DMS79 treated with DMSO at 0.1 percent for 48 hours (cell line): ENCODE data around the gene WDR77.

Experiments
- DNase-seq: peaks from one replicate; lab custom pipeline; 2025; lab: John Stamatoyannopoulos, UW

WDR77 gene

DNA sequence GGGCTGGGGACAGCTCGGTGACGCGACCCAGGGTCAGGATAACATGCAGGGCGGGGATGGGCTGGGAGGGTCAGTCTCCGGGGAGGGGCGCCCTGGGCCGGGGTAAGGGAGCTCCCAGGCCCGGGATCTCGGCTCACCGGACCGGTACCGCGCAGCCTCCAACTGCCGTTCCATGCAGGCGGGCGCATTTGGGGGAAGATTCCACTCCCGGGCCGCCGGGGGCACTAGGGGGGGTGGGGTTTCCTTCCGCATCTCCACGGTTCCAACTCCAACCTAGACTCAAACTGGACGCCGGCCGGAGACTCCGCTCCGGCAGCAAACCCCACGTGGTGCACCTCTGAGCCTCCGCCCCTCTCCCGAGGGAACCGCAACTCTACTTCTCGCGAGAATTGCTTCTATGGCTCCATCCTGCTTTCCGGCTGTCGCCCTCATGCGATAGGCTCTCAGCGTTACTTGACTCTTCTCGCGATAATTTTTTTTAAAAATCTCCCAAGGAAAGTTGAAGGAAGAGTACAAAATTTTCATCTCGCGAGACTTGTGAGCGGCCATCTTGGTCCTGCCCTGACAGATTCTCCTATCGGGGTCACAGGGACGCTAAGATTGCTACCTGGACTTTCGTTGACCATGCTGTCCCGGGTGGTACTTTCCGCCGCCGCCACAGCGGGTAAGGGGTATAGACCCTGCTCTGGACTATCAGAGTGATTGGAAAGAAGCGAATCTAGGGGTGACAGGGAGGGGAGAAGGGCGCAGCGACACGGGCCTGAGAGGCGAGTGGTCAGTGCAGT lies at the start of gene WDR77, which contains the start of gene ATP5PB:
TSS of gene WDR77 (minus strand) at position 339 of the 785 bp plus-strand sequence. CDS start at position 252, 87 bp downstream.
TSS of gene ATP5PB (plus strand) at position 547 of the 785 bp plus-strand sequence. CDS start at position 625, 78 bp downstream.
- DNase-seq = peak; percentile 98

DNA sequence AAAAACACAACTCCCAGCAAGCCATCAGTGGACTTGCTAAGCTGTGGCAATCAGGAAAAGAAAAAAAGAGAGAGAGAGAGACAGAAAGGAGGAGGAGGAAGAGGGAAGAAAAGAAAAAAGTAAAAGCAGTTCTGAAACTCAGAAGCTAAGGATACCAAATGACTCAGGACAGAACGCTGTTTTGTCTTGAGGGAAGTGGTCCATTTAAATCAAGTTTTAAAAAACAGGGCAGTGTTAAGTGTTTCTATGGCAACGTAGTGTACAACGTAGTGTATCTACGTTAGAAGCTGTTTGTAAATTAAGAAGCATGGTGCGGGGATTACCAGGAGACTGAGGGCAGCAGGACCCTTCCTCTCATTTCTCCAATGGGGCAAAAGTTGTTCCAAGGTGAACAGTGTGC lies 48.5 kb upstream of the WDR77 start:
- DNase-seq = no peak

DNA sequence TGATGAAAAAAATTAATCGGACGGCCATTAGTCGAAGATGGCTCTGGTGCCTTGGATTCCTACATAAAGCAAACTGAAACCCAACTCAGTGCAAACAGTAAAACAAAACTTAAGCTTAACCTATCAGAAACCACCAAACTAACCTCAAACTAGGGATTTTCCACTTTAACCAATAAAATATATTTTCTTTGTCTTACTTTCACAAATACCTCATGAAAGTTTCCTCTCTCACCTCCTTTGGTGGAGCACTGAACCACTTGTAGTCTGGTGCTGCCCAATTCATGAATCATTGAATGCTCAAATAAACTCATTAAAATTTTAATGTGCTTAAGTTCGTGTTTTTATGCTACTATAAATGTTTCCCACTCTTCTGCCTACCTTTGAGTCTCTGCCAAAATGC lies 47.3 kb upstream of the WDR77 start:
- no peak for DNase-seq

DNA sequence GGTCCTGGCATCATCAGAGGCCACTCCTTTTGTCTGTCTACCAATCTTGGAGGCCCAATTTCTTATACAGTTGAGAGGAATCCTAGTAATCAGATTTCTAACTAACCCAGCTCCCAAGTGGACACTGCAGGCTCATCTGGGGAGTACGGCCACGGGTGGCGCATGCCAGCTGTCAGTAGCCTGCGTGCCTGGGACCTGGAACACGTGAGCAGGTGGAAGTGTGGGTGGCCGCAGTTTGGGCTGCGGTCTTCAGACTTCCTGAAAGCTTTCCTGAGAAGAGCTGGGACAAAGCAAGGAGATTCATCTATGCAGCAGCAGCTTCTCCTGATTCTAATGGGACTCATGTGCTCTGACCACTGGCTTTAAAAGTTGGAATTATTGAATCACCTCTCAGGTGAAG lies 42.0 kb upstream of the WDR77 start:
- no peak for DNase-seq

DNA sequence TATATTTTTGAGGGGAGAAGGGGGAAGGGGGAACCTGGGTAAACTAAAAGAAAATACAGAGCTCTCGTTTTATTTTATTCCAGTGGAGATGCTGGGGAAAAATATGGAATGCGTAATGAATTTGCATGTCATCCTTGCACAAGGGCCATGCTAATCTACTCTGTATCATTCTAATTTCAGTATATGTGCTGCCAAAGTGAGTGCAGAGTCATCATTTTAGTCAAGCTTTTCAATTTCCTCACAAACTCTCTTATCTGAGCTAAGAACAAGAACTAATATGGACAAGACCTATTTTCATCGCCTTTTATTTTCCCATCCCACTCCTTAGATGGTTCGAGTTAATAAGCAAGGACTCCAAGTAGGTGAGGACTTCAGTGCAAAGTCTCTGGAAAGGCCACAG lies 41.2 kb upstream of the WDR77 start:
- no peak for DNase-seq

DNA sequence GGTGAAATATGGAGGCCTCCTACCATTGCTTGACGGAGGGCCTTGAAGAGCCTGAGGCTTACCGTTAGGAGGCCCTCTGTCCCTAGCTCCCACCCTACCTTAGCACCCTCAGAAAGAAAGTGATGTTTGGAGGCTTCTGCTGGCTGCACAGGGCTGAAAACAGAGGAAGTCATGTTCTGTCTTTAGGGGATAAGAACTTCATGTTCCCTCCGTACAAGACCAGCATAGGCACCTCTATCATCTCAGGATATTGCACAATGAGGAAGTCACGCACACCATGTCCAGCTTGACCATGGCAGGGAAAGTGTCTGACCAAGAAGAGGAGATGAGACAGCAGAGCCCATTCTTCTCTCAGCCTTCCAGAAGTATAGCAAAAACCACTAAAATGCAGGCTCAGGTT lies 40.5 kb upstream of the WDR77 start:
- no peak for DNase-seq

DNA sequence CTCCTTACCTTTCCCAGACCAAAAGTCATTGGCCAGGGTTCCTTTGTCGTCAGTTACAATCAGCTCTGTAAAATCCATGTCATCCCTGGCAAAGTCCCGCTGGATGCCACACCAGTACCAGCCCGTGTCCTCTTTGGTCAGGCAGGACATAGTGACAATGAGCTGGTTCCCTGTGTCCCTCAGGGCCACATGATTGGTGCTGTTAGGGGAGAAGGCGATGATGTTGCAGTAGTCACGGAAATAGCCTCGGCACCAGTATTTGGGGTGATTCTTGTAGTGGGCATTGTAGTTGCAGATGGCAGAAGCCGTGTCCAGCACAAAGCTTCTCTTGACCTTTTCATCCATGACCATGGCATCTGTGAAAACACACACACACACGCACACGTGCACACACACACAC lies 39.6 kb upstream of the WDR77 start:
- no peak for DNase-seq

DNA sequence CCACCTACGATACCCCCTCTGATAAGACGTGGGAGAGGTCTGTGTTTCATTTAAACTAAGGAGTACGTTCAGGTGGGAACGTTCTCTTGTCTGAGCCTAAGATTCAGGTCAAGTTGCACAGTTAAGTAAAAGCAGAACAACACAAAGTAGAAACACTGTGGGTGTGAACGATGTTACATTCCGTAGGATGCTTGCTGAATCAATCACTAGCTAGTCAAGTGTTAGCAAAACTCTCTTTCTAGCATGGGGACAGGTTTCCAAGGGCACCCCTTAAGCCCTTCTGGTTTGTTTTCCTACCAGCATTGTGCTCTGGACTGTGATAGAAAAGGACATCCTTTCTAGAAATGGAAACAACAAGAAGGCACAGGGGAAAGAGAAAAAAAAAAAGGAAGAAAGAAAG lies 38.1 kb upstream of the WDR77 start:
- DNase-seq = no peak

DNA sequence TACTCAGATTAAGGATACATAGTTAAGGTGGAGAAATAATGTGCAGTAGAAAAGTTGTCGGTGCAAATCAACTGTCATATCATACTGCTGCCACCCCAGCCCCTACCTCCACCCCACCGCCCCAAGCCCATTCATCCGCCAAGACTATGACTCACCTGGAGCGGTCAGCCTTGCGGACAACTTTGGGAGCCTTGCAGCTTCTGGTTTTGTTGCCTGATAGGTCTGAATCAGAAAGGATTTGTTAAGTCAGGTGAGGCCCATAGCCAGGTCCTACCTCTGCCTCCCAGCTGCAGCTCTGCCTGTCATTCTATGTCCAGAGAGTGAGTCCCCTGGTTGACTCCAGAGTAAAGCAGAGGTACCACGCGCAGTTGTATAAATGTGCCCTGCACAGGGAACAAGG lies 37.4 kb upstream of the WDR77 start:
- DNase-seq = no peak

DNA sequence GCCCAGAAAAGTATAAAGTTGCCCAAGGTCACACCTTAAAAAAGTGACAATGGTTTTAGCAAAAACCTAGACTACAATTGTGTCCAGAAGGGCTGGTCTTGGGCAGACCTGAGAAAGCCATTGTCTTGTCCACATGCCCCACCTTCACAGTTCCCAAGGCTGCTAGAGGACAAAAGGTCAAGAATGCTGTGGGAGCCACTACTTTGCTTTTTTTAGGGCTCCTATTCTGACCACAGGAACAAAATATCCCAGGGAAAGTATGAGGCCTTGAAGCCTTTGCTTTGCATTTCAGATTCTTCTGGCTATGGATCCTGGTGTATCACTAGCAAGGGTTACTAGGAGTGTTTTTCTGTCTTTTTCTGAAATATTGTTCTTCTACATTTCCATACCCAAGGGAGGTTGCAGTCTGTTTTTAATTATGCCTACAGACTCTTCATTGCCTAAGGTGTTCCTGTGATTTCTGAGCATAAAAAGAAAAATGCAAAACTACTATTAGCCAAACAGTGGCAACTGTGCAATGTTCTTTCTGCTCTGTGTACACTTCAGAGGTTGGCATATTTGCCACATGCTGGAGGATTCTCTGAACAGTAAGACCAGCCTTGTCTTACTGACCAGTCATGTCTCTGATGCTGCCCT lies 35.5 kb upstream of the WDR77 start:
- no peak for DNase-seq

DNA sequence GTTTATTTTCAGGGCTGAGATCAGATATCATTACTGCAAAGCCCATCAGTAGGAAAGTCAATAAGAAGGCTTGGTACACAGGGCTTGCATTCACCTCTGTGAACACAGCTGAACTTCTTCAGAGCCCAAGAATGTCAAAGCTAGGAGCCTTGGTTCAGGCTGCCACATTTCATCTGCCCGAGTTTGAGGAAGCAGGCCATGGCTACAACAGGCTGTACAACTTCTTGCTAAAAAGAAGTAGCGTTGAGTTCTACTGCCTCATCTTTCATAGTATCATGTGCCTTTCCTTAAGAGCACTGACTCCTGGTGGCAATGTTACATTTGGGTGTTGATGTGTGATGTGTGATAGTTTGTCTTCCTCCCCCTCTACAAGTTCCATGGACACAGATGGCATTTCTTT lies 34.8 kb upstream of the WDR77 start:
- DNase-seq = no peak

DNA sequence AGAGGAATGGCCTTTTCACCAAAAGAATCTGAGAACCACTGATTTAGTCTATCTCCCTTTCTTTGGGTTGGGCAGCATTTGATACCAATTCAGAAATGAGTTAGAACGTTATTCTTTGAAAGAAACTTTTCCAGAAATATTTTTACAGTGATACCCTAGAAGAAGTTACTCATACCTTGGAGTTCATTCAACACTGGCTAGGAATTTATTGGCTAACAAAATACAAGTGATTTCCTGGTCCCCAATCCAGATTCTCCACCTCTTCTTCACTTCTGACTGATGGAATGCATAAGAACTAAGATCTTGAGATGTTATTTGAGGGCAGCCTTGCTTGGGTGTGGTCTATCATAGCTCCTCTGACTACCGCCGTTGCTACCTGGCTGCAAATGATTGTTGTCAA lies 34.1 kb upstream of the WDR77 start:
- no peak for DNase-seq

DNA sequence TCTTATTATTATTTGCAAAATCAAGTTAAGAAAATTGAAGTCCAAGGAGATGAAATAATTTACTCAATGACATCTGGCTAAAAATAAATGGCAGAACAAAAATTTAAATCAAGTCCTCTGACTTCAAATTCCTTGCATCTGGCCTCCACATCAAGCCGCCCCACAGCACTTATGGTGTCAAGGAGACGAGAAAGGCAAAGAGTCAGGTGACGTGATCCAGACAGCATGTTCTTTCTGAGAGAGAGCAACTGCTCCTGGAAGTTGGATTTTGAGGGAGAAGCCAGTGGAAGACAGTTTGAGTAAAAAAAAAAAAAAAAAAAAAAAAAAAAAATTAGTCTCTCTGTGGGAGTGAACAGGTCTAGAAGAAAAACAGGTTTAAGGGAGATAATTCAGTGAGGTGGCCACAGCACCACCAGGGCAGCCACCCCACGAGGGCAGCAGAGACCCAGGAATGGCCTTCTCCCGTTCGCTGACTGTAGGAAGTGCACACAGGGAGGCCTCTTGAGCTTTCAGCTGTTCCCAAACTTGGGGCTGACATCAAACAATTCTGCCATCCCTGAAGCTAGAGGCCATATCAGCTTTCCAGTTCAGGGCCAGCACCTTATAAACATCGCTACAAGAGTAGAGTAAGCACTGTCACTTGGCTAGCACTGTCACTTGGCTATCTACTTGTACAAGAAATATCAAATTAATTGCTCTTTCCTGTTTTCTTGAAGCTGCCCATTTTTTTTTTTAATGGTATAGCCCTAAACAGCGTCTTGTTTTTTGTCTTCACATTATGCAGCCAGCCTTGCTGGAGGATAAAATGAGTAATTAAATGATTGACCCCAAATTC lies 32.5 kb upstream of the WDR77 start:
- peak; percentile 52 for DNase-seq

DNA sequence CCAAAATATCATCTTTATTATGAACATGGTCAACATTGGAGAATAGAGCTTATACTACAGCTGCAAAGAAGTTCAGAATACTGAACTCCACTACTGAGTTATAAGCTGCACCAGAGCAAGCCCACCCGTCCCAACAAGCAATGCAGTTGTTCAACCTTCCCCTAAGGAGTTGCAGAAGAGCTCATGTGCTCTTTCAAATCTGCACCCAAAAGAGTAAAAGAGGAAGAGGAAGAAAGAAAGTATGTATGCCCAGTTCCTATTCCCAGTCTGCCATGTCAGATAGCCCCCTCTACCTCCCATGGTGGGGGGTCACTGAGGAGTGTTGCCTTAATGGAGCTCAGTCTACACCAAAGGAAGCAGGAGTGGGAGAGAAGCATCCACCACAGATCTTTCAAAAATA lies 31.6 kb upstream of the WDR77 start:
- no peak for DNase-seq

DNA sequence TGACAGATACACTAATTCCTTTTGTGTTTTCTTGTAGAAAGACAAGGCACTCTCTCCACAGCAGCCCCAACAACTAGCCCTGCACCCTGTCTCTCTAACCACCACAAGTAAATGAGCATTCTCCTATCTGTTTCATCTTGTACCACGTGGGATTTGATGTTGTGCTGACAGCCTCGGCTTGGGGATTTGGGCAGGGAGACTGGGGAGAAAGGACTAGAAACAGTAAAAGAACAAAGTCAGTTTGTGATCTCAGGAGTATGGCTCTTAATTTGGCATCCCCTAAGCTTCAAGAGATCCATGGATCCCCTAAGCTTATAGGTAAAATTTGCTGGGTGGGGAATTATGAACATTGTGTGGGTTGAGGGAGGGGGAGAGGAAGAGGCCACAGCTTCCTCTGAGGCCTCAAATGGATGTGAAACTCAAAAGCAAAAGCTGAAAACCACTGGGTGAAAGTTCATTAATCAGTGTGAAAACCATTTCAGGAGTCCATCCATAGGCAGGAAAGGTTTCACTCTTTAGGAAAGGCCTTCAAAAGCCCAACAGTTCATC lies 27.8 kb upstream of the WDR77 start:
- no peak for DNase-seq

DNA sequence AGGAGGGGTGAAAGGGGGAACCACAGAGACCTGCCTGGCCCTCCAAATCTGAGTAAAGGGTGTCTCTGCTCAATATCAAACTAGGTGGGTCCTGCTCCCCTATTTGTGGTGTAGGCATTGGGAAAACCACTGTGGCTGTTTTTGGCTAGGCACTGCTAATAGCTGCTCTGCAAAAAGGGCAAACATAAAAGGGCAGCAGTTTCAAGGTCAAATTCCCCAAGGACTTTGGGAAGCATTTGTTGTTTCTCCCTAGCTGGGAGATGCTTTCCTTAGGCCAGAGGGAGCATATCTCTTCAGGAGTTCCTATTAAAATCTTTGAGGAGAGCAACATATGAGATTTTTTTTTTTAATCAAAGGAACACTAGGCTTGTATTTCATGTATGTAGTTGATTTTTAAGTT lies 27.2 kb upstream of the WDR77 start:
- no peak for DNase-seq

DNA sequence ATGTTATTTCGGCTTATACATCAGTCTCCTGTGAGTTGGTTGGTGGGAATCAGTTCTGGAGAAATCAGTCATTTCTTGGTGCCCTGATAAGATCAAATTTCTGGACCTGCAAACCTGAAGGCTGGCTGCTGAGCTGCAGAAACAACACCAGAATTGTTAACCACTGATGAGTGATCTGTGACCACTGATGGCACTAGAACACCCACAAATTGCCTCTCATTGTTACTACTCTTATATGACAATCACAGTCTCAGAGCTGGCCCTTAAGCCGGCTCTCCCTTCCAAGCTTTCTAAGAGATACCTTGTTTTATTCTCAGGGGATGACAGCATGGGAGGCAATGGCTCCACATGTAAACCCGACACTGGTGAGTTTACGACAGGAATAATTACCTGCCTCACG lies 26.6 kb upstream of the WDR77 start:
- no peak for DNase-seq

DNA sequence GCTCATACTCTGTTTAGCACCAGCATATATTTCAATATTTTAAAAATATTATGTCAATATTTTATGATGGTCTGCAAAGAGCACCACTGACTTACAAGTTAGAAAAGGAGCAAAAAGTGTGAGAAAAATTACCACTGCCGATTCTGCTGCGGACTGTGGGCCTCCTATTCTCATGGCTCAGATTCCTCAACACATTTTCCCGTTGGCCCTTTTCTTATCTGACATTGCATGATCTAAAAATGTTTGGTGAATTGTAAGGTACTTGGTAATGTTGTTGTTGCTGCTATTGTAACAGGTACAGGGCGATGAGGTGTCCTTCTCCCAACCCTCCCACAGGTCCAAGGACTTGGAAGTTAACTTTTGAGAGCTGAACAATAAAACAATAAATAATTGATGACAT lies 25.5 kb upstream of the WDR77 start:
- DNase-seq = no peak

DNA sequence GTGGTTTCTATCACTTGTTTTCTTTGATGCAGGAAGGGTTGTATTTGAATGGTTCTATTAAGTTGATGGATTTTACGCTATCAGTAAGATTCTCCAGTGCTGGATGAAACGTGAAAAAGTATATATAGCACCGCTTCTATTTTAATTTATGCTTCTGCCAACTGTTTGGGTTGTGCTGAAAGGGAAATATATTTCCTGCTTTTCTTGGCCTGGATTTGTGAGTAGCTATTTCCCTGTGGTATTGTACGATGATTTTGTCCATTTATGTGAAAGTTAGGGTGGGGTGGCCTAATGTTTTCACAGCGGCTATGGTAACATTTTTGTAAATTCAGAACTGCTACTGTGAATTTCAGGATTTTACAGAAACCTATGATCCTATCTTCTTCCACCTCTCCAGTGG lies 25.1 kb upstream of the WDR77 start:
- DNase-seq = no peak

DNA sequence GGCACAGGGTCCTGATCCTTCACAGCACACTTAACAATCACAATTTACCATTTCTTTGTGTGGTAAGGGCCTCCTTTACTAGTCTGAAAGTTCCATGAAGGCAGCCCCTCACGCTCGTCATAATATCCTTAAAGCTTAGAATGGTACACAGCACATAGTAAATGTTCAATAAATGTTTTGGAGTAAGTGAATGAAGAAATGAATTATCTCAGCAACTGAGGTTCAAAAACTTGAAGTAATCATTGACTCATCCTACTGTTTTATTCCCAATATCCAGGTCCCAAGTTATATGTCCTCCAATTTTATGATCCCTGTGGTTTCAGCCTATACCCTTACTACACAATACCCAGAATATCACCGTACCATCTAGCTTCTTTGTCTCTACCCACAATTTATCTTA lies 22.5 kb upstream of the WDR77 start:
- no peak for DNase-seq

DNA sequence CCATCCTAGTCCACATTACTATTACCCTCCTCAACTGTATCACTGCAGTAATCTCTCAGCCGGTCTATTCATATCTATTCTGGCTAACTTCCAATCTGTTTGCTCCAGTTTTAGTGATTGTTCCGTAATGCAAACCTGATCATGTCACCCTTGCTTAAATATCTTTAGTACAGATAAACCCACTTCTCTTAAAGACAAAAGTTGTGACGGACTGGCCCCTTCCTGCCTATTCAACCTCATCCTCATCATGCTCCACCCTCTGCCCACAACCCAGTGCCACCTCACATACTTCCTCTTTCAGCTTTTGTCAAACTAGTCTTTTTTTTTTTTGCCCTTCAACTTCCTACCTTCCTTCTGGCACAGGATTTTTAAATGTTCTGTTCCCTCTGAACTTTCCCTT lies 22.0 kb upstream of the WDR77 start:
- DNase-seq = no peak

DNA sequence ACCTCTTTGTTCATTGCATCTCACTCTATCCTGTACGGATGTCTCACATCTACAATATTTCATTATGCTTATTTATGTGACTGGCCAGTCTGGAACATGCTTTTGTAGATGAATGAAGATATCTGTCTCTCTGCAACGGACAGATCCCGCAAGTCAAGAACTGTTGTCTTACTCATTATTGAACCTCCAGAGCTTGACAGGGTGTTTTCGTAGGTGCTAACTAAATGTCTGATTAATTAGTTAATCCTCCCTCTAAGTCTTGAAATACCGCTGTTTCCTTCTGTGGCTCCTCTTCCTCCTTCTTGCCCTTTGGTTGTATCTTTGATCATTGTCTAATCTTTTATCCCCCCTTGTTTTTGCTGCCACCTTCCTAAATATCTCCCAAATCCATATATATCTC lies 21.5 kb upstream of the WDR77 start:
- no peak for DNase-seq

DNA sequence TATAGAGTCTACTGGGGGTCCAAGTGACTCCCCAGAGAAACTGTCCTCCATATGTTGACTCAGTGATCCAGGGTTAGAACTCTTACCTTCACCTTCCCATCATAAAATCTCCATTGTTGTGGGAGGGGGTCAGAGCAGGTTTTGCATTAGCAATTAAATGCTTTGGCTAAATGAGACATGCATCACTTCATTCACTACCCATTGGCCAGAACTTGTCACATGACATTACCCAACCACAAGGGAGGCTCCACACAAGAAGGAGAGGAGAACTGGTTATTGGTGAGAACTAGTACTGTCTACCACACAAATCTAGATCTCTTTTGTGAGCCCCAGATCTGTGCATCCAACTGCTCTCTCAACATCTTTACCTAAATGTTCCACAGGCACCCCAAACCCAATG lies 20.5 kb upstream of the WDR77 start:
- no peak for DNase-seq
